Aorta (tissue), 5 donors: Measurements from ENCODE around the gene AIFM1. TPM values are rescaled to one million over a fixed set of nuclear protein-coding genes. Genes with fewer than 3 reads are reported as not detected.

ENCODE experiments used
- ATAC-seq: fragments of 200-7000 bp; cut with Tn5 transposase; one replicate; pipeline ENCODE4 v1.9.1; 2022; ENCODE audit warnings: moderate library complexity; ENCODE audit not compliant: low FRiP score
- DNase-seq, 2 donors: peaks; one replicate each; pipeline ENCODE4 v3.0.0-alpha.2; 2020
- H3K27ac ChIP-seq, 2 donors: one replicate each; pipeline ENCODE4 v1.5.1; 2013; ENCODE audit warnings: low read length in 2 of 2, mild to moderate bottlenecking in 2 of 2, moderate library complexity in 2 of 2, control low read depth in 1 of 2, inconsistent platforms in 1 of 2, low read depth in 1 of 2
- H3K27me3 ChIP-seq, 2 donors: one replicate each; pipeline ENCODE4 v1.6.1; 2013; ENCODE audit warnings: control low read depth in 1 of 2, low read length in 1 of 2, mild to moderate bottlenecking in 1 of 2, moderate library complexity in 1 of 2; ENCODE audit not compliant: insufficient read depth in 2 of 2, control insufficient read depth in 1 of 2
- H3K36me3 ChIP-seq, 2 donors: one replicate each; pipeline ENCODE4 v1.6.1; 2013; ENCODE audit warnings: control low read depth in 1 of 2, low read length in 1 of 2, mild to moderate bottlenecking in 1 of 2; ENCODE audit not compliant: insufficient read depth in 2 of 2, control insufficient read depth in 1 of 2
- H3K4me1 ChIP-seq, 2 donors: one replicate each; pipeline ENCODE4 v1.6.1; 2013; ENCODE audit warnings: low read length in 2 of 2, control low read depth in 1 of 2, mild to moderate bottlenecking in 1 of 2, moderate library complexity in 1 of 2; ENCODE audit not compliant: insufficient read depth in 2 of 2, control insufficient read depth in 1 of 2
- H3K4me3 ChIP-seq, 2 donors: one replicate each; pipeline ENCODE4 v1.5.1; 2013; ENCODE audit warnings: low read length in 2 of 2, control low read depth in 1 of 2, mild to moderate bottlenecking in 1 of 2
- H3K9me3 ChIP-seq: one replicate; pipeline ENCODE4 v1.6.1; 2013; ENCODE audit warnings: mild to moderate bottlenecking, low read length; ENCODE audit not compliant: control insufficient read depth
- WGBS, 2 donors: extraction: QIAGEN DNeasy Blood & Tissue Kit; methylation state at CpG; one replicate each; pipeline ENCODE4 v1.1.7; 2013; 5-methylcytosine and 5-hydroxymethylcytosine counted together
- intact Hi-C, 2 donors: fragments of 100-400 bp; cut with DNase I; formaldehyde crosslinking; loops; one replicate each; pipeline versions ENCODE4 v1.14.2 to v1.15.0; 2022
- polyA plus RNA-seq, 2 donors: library from polyadenylated mRNA; stranded (reverse); fragments of 200-250 nt; gene quantifications; one replicate each; pipeline ENCODE4 v1.2.3, GENCODE V29; 2013
- total RNA-seq, 2 donors: library from RNA; stranded (reverse); fragmentation: NEBNext Ultra II Directional; extraction: Animal tissue kit (Norgen Biotek cat#: 25700); gene quantifications; one replicate each; pipeline ENCODE4 v1.2.1, GENCODE V29; 2021
- donor health status: healthy with polysubstance abuse.
- donor health status: Bipolar disorder and iron deficiency.
- donor health status: DM: no; HTN: no; CAD: no.
- donor health status: DM: no; HTN: no; CAD: no.
- donor health status: DM: yes; HTN: yes; CAD: no.

AIFM1 gene
- total and polyA plus RNA-seq, 4 donors: 12.7 to 17.0 (median 16.2) TPM

GRCh38 chrX:130094696-130095095 is 70.9 kb downstream of the AIFM1 start:
- H3K36me3 ChIP-seq: no peaks in the 10 kb centered on the region
- no peaks in the 10 kb centered on the region for H3K27me3 ChIP-seq
- 76 to 80% methylated on average over 8 of the region's 8 CpGs for WGBS, 2 donors
- H3K4me1 ChIP-seq: no peaks in the 10 kb centered on the region
- DNase-seq (no peak), ATAC-seq (no peak)
- no peak overlapping the region for H3K4me3 ChIP-seq
- intact Hi-C loops: no loop called here
- H3K9me3 ChIP-seq: no peaks in the 10 kb centered on the region
- H3K27ac ChIP-seq: no peak overlapping the region

GRCh38 chrX:130093271-130093670 is 72.4 kb downstream of the AIFM1 start:
- ATAC-seq (no peak), DNase-seq (no peak)
- intact Hi-C loops: no loop called here
- Histone ChIP-seq H3K27ac (no peak overlapping the region), H3K4me1 (no peaks in the 10 kb centered on the region), H3K36me3 (no peaks in the 10 kb centered on the region), H3K9me3 (no peaks in the 10 kb centered on the region), H3K27me3 (no peaks in the 10 kb centered on the region), H3K4me3 (no peak overlapping the region)
- WGBS, 2 donors: 76 to 91% methylated on average over 2 of the region's 2 CpGs

- WGBS, 2 donors: 67 to 74% methylated on average over 10 of the region's 10 CpGs
- no peaks in the 10 kb centered on the region for H3K27me3 ChIP-seq
- H3K4me1 ChIP-seq: no peaks in the 10 kb centered on the region
- H3K9me3 ChIP-seq: no peaks in the 10 kb centered on the region
- intact Hi-C loops: no loop called here
- DNase-seq (peak in 1 of 2 donors; percentile 71), ATAC-seq (peak; percentile 63)
- no peak overlapping the region for H3K4me3 ChIP-seq
- no peak overlapping the region for H3K27ac ChIP-seq
- H3K36me3 ChIP-seq: no peaks in the 10 kb centered on the region
These were observed 73.6 kb downstream of the AIFM1 start for GRCh38 chrX:130091980-130092522.

- no peaks in the 10 kb centered on the region for H3K9me3 ChIP-seq
- no peaks in the 10 kb centered on the region for H3K4me1 ChIP-seq
- intact Hi-C loops: no loop called here
- DNase-seq: no peak
- WGBS, 2 donors: 76% methylated on average over 3 of the region's 3 CpGs
- ATAC-seq: no peak
- H3K27ac ChIP-seq: no peak overlapping the region
- no peaks in the 10 kb centered on the region for H3K27me3 ChIP-seq
- no peak overlapping the region for H3K4me3 ChIP-seq
- no peaks in the 10 kb centered on the region for H3K36me3 ChIP-seq
These were observed 75.3 kb downstream of the AIFM1 start for GRCh38 chrX:130090364-130090763.

- DNase-seq (no peak), ATAC-seq (no peak)
- H3K27me3 ChIP-seq: no peaks in the 10 kb centered on the region
- 75 to 80% methylated on average over 13 of the region's 13 CpGs for WGBS, 2 donors
- H3K27ac ChIP-seq: no peak overlapping the region
- H3K9me3 ChIP-seq: no peaks in the 10 kb centered on the region
- H3K36me3 ChIP-seq: no peaks in the 10 kb centered on the region
- no peaks in the 10 kb centered on the region for H3K4me1 ChIP-seq
- intact Hi-C loops: no loop called here
- H3K4me3 ChIP-seq: no peak overlapping the region
These were observed 79.0 kb downstream of the AIFM1 start for GRCh38 chrX:130086447-130087206.

GRCh38 chrX:130085551-130086446 is 79.8 kb downstream of the AIFM1 start:
- ATAC-seq (no peak), DNase-seq (no peak)
- 76 to 80% methylated on average over 11 of the region's 11 CpGs for WGBS, 2 donors
- Histone ChIP-seq H3K9me3 (no peaks in the 10 kb centered on the region), H3K27me3 (no peaks in the 10 kb centered on the region), H3K36me3 (no peaks in the 10 kb centered on the region), H3K27ac (no peak overlapping the region), H3K4me1 (no peaks in the 10 kb centered on the region), H3K4me3 (no peak overlapping the region)
- intact Hi-C loops: no loop called here

- Histone ChIP-seq H3K9me3 (no peaks in the 10 kb centered on the region), H3K4me1 (no peaks in the 10 kb centered on the region), H3K36me3 (no peaks in the 10 kb centered on the region), H3K27me3 (no peaks in the 10 kb centered on the region), H3K27ac (no peak overlapping the region), H3K4me3 (no peak overlapping the region)
- WGBS, 2 donors: 72 to 78% methylated on average over 9 of the region's 9 CpGs
- no peak for ATAC-seq
- DNase-seq: no peak
- intact Hi-C loops: no loop called here
These were observed 80.9 kb downstream of the AIFM1 start for GRCh38 chrX:130084631-130085237.

GRCh38 chrX:130083656-130084382 is 81.8 kb downstream of the AIFM1 start:
- DNase-seq: no peak
- ATAC-seq: no peak
- intact Hi-C loops: no loop called here
- Histone ChIP-seq H3K9me3 (no peaks in the 10 kb centered on the region), H3K4me3 (no peak overlapping the region), H3K27me3 (no peaks in the 10 kb centered on the region), H3K36me3 (no peaks in the 10 kb centered on the region), H3K4me1 (no peaks in the 10 kb centered on the region), H3K27ac (no peak overlapping the region)
- WGBS, 2 donors: 81 to 87% methylated on average over 15 of the region's 15 CpGs
